Parathyroid adenoma (tissue), 2 donors: ENCODE results near the gene HIKESHI.

Experiments used
- H2AFZ ChIP-seq: fragments of 300-600 bp; sonication (generic); one replicate; pipeline ENCODE4 v1.7.0; 2017; ENCODE audit warnings: antibody characterized with exemption, mild to moderate bottlenecking
- H3K27ac ChIP-seq: fragments of 300-600 bp; sonication (generic); one replicate; pipeline ENCODE4 v1.7.0; 2017
- H3K27me3 ChIP-seq: fragments of 300-600 bp; sonication (generic); one replicate; pipeline ENCODE4 v1.7.0; 2017; ENCODE audit warnings: low read length; ENCODE audit not compliant: control insufficient read depth, insufficient read depth
- H3K36me3 ChIP-seq: fragments of 300-600 bp; sonication (generic); one replicate; pipeline ENCODE4 v1.7.0; 2017; ENCODE audit warnings: low read length; ENCODE audit not compliant: control insufficient read depth, insufficient read depth
- H3K4me1 ChIP-seq: fragments of 300-600 bp; sonication (generic); one replicate; pipeline ENCODE4 v1.7.0; 2017; ENCODE audit warnings: control low read depth
- H3K4me2 ChIP-seq: fragments of 300-600 bp; sonication (generic); one replicate; pipeline ENCODE4 v1.7.0; 2017; ENCODE audit warnings: low read length
- H3K4me3 ChIP-seq: fragments of 300-600 bp; sonication (generic); one replicate; pipeline ENCODE4 v1.7.0; 2017; ENCODE audit warnings: low read depth, low read length
- H3K79me2 ChIP-seq: fragments of 300-600 bp; sonication (generic); one replicate; pipeline ENCODE4 v1.7.0; 2017; ENCODE audit warnings: control low read depth
- H3K9ac ChIP-seq: fragments of 300-600 bp; sonication (generic); one replicate; pipeline ENCODE4 v1.7.0; 2017; ENCODE audit warnings: mild to moderate bottlenecking
- H3K9me3 ChIP-seq: fragments of 300-600 bp; sonication (generic); one replicate; pipeline ENCODE4 v1.7.0; 2017; ENCODE audit warnings: low read length; ENCODE audit not compliant: control insufficient read depth
- TF ChIP-seq, protein P1 (sequence below): fragments of 300-600 bp; sonication (generic); IDR thresholded peaks from one replicate; pipeline ENCODE4 v1.7.0; 2017; ENCODE audit warnings: antibody characterized with exemption, mild to moderate bottlenecking
- donor health status: primary hyperparathyroidism.

Gene HIKESHI

GRCh38 chr11:86383041-86383955 lies 81.3 kb downstream of the HIKESHI start:
- Histone ChIP-seq H3K36me3 (no peaks in the 10 kb centered on the region), H3K27me3 (no peaks in the 10 kb centered on the region), H3K27ac (no peak overlapping the region), H2AFZ (no peak overlapping the region), H3K79me2 (no peaks in the 10 kb centered on the region), H3K9ac (no peak overlapping the region), H3K4me2 (no peak overlapping the region), H3K9me3 (no peaks in the 10 kb centered on the region), H3K4me3 (no peak overlapping the region), H3K4me1 (no peaks in the 10 kb centered on the region)
- TF ChIP-seq, protein P1, sequence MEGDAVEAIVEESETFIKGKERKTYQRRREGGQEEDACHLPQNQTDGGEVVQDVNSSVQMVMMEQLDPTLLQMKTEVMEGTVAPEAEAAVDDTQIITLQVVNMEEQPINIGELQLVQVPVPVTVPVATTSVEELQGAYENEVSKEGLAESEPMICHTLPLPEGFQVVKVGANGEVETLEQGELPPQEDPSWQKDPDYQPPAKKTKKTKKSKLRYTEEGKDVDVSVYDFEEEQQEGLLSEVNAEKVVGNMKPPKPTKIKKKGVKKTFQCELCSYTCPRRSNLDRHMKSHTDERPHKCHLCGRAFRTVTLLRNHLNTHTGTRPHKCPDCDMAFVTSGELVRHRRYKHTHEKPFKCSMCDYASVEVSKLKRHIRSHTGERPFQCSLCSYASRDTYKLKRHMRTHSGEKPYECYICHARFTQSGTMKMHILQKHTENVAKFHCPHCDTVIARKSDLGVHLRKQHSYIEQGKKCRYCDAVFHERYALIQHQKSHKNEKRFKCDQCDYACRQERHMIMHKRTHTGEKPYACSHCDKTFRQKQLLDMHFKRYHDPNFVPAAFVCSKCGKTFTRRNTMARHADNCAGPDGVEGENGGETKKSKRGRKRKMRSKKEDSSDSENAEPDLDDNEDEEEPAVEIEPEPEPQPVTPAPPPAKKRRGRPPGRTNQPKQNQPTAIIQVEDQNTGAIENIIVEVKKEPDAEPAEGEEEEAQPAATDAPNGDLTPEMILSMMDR = no peak

DNA sequence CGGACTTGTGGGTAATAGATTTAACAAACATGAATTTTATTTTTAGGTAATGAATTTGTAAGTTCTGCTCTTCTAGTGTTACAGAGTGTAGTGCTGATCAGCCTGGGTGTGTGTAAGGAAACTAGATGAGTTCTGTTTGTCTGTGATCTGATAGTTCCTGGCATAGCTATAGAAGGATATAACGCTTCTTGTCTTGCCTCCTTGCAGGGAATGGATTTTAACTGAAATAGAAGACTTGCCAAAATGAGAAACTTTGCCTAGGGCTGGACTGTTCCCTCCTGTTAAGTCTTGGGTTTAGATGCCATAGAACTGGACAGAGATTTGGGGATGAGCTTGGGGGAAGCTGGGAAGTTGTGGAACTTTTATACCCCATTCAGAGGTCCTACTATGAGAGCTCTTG lies 84.2 kb downstream of the HIKESHI start:
- no peaks in the 10 kb centered on the region for H3K4me1 ChIP-seq
- TF ChIP-seq, protein P1 = no peak
- no peaks in the 10 kb centered on the region for H3K79me2 ChIP-seq
- H3K4me2 ChIP-seq = no peak overlapping the region
- H3K27me3 ChIP-seq = no peaks in the 10 kb centered on the region
- H3K36me3 ChIP-seq = no peaks in the 10 kb centered on the region
- H3K4me3 ChIP-seq = no peak overlapping the region
- no peak overlapping the region for H2AFZ ChIP-seq
- H3K27ac ChIP-seq = no peak overlapping the region
- H3K9me3 ChIP-seq = no peaks in the 10 kb centered on the region
- H3K9ac ChIP-seq = no peak overlapping the region

- Histone ChIP-seq H3K9ac (no peak overlapping the region), H3K27me3 (no peaks in the 10 kb centered on the region), H3K4me1 (no peaks in the 10 kb centered on the region), H2AFZ (no peak overlapping the region), H3K27ac (no peak overlapping the region), H3K4me2 (no peak overlapping the region), H3K9me3 (no peaks in the 10 kb centered on the region), H3K36me3 (no peaks in the 10 kb centered on the region), H3K79me2 (no peaks in the 10 kb centered on the region), H3K4me3 (no peak overlapping the region)
- TF ChIP-seq, protein P1 = no peak
These were observed 84.7 kb downstream of the HIKESHI start for GRCh38 chr11:86386746-86387145.

DNA sequence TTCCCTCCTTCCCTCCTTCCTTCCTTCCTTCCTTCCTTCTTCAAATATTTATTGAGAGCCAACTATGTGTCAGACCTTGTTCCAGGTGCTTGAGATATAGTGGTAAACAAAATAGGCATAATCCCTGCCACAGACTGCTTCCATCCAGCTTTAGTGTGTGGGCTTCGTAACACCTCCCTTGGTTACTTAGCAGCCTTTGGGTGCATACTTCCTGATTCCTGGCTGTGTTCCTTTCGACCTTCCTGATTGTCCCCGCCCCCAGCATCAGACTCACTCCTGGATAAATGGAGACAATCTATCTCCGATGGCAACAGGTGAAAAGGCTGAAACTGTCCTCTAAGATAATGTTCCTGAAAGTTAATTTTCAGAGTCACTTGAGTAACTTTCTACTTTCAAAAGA lies 86.2 kb downstream of the HIKESHI start:
- H3K4me2 ChIP-seq = no peak overlapping the region

More for the DNA sequence above, 86.2 kb downstream of the HIKESHI start:
- Histone ChIP-seq H3K27ac (no peak overlapping the region), H3K79me2 (no peaks in the 10 kb centered on the region), H3K36me3 (no peaks in the 10 kb centered on the region), H3K9ac (no peak overlapping the region), H3K9me3 (no peaks in the 10 kb centered on the region), H3K4me3 (no peak overlapping the region), H3K27me3 (no peaks in the 10 kb centered on the region), H3K4me1 (no peaks in the 10 kb centered on the region), H2AFZ (no peak overlapping the region)
- TF ChIP-seq, protein P1 = no peak
